ENCODE measurements around the gene YPEL2. TPM values are rescaled to one million over a fixed set of nuclear protein-coding genes. Genes with fewer than 3 reads are reported as not detected.

The YPEL2 gene
- total and polyA plus RNA-seq, 2 donors (not counting 3 experiments of a cell fraction or from before 2014, with no cell fraction given) = 36.5 to 66.8 TPM

GRCh38 chr17:59426031-59426430, 94.6 kb downstream of the YPEL2 start:
- H3K9ac ChIP-seq (replicated peaks; ENCODE audit: extremely low read depth, insufficient read depth, low read length) = peak overlapping the region; percentile 4

More at GRCh38 chr17:59426031-59426430, 94.6 kb downstream of the YPEL2 start:
- H3K4me3 ChIP-seq (replicated peaks in 1 of 3; ENCODE audit: insufficient read depth in 1 of 3, low read depth in 1 of 3, low read length in 3 of 3) = no peak overlapping the region
- H3K36me3 ChIP-seq (ENCODE audit: control insufficient read depth in 2 of 2, extremely low read depth in 1 of 2, insufficient read depth in 2 of 2, low read length in 2 of 2) = no peaks in the 10 kb centered on the region
- POLR2A ChIA-PET = interaction anchor here (1.6 kb wide), 1 partner anchor 11 kb away, joined by 4 read pairs; no protein-coding TSS in a partner anchor
- BruUV-seq (replicated peaks) = no TSS peak
- no peaks in the 10 kb centered on the region for H3K27me3 ChIP-seq (ENCODE audit: control insufficient read depth in 2 of 2, insufficient read depth in 2 of 2, low read length in 2 of 2)
- no peak for TF ChIP-seq CTCF (IDR thresholded peaks at IDR 0.05; ENCODE audit: extremely low read depth in 1 of 2, insufficient read depth in 1 of 2, low read depth in 1 of 2, low read length in 2 of 2)
- H3K27ac ChIP-seq (ENCODE audit: insufficient read depth, low read depth, low read length) = peak overlapping the region; percentile 91
- dilution Hi-C loops (cut with MboI; ENCODE audit: extremely low pct_ligation_motif_present, low sequenced_read_pairs) = loop anchor here (25.0 kb wide), 1 partner anchor 89 kb away; the partner anchor contains the start of gene YPEL2
- FAIRE-seq (no peak), DNase-seq (ENCODE audit: low read depth, low spot score) (peak; percentile 21)
- H4K20me1 ChIP-seq (replicated peaks; ENCODE audit: control insufficient read depth, extremely low read depth, insufficient read depth, low read length) = no peaks in the 10 kb centered on the region
- no peak overlapping the region for H3K4me2 ChIP-seq (ENCODE audit: insufficient read depth, low read length)
- peaks cover 66% of the 10 kb centered on the region for H3K4me1 ChIP-seq (ENCODE audit: control insufficient read depth, extremely low read depth, insufficient read depth, low read length)
- H3K9me1 ChIP-seq (replicated peaks; ENCODE audit: control insufficient read depth, extremely low read depth, insufficient read depth, low read length) = no peaks in the 10 kb centered on the region
- CTCF ChIA-PET = interaction anchor here (2.0 to 6.7 kb wide), 4 partner anchors 12 to 115 kb away, joined by 6 to 96 read pairs (median 18); no protein-coding TSS in a partner anchor
- H3K9me3 ChIP-seq (replicated peaks; ENCODE audit: control insufficient read depth, insufficient read depth, low read length) = no peaks in the 10 kb centered on the region
- no peak overlapping the region for H2AFZ ChIP-seq (ENCODE audit: low read depth, low read length)
- no peaks in the 10 kb centered on the region for H3K79me2 ChIP-seq (ENCODE audit: control insufficient read depth, insufficient read depth, low read length)
- intact Hi-C loops (cut with micrococcal nuclease) = loop anchor here (5.0 kb wide), 1 partner anchor 909 kb away; no protein-coding TSS in a partner anchor
